ENCODE measurements around the gene NEIL3.
"Not testable (repeated sequence)": the region's sequence is repeated elsewhere in the genome, so short reads cannot be mapped to it uniquely, and the experiment has no call there.

NEIL3 gene

GRCh38 chr4:177301126-177301639, 8.5 kb upstream of the NEIL3 start:
- DNase-seq (ENCODE audit: low read depth in 2 of 3, low spot score in 1 of 3) = no peak

GRCh38 chr4:177302371-177303100, 7.1 kb upstream of the NEIL3 start:
- DNase-seq (ENCODE audit: low read depth in 2 of 3, low spot score in 1 of 3) = no peak

GRCh38 chr4:177304094-177304493, 5.6 kb upstream of the NEIL3 start:
- DNase-seq (ENCODE audit: low read depth in 2 of 3, low spot score in 1 of 3) = no peak

- DNase-seq (ENCODE audit: low read depth in 2 of 3, low spot score in 1 of 3) = not testable (repeated sequence)
Measured at GRCh38 chr4:177304864-177305263, 4.8 kb upstream of the NEIL3 start.

GRCh38 chr4:177308125-177308524, 1.5 kb upstream of the NEIL3 start:
- no peak for DNase-seq (ENCODE audit: low read depth in 2 of 3, low spot score in 1 of 3)

- peak in 2 of 3 donors; percentile 2 to 6 for DNase-seq (ENCODE audit: low read depth in 2 of 3, low spot score in 1 of 3)
Measured at GRCh38 chr4:177308847-177309521, 690 bp upstream of the NEIL3 start.

- no peak for DNase-seq (ENCODE audit: low read depth in 2 of 3, low spot score in 1 of 3)
Measured at GRCh38 chr4:177311589-177311988, 1.9 kb downstream of the NEIL3 start.

GRCh38 chr4:177313263-177313662, 3.6 kb downstream of the NEIL3 start:
- DNase-seq (ENCODE audit: low read depth in 2 of 3, low spot score in 1 of 3) = no peak

- no peak for DNase-seq (ENCODE audit: low read depth in 2 of 3, low spot score in 1 of 3)
Measured at GRCh38 chr4:177315767-177316464, 6.2 kb downstream of the NEIL3 start.

GRCh38 chr4:177320721-177321120, 11.0 kb downstream of the NEIL3 start:
- no peak for DNase-seq (ENCODE audit: low read depth in 2 of 3, low spot score in 1 of 3)

- no peak for DNase-seq (ENCODE audit: low read depth in 2 of 3, low spot score in 1 of 3)
Measured at GRCh38 chr4:177321647-177322046, 12.0 kb downstream of the NEIL3 start.

- DNase-seq (ENCODE audit: low read depth in 2 of 3, low spot score in 1 of 3) = no peak
Measured at GRCh38 chr4:177322266-177322665, 12.6 kb downstream of the NEIL3 start.

GRCh38 chr4:177322881-177323280, 13.2 kb downstream of the NEIL3 start:
- no peak for DNase-seq (ENCODE audit: low read depth in 2 of 3, low spot score in 1 of 3)

- no peak for DNase-seq (ENCODE audit: low read depth in 2 of 3, low spot score in 1 of 3)
Measured at GRCh38 chr4:177323416-177323815, 13.7 kb downstream of the NEIL3 start.

GRCh38 chr4:177332119-177332518, 22.4 kb downstream of the NEIL3 start:
- no peak for DNase-seq (ENCODE audit: low read depth in 2 of 3, low spot score in 1 of 3)

- DNase-seq (ENCODE audit: low read depth in 2 of 3, low spot score in 1 of 3) = no peak
Measured at GRCh38 chr4:177339477-177340374, 30.1 kb downstream of the NEIL3 start.

- no peak for DNase-seq (ENCODE audit: low read depth in 2 of 3, low spot score in 1 of 3)
Measured at GRCh38 chr4:177348348-177348747, 38.7 kb downstream of the NEIL3 start.

GRCh38 chr4:177349191-177349590, 39.5 kb downstream of the NEIL3 start:
- DNase-seq (ENCODE audit: low read depth in 2 of 3, low spot score in 1 of 3) = no peak

GRCh38 chr4:177351622-177352244, 42.1 kb downstream of the NEIL3 start:
- no peak for DNase-seq (ENCODE audit: low read depth in 2 of 3, low spot score in 1 of 3)

- no peak for DNase-seq (ENCODE audit: low read depth in 2 of 3, low spot score in 1 of 3)
Measured at GRCh38 chr4:177356206-177356605, 46.5 kb downstream of the NEIL3 start.
